Measurements from ENCODE around the gene CCL17.

GRCh38 chr16:57357330-57358085 is 47.1 kb upstream of the CCL17 start:
- TF ChIP-seq CTCF (conservative IDR thresholded peaks at IDR 0.05; ENCODE audit: low read length): no peak
- no peak for TF ChIP-seq EZH2phosphoT487 (IDR thresholded peaks at IDR 0.05; ENCODE audit: borderline replicate concordance, low read depth, low read length)

All from OCI-LY7 (cell line).